Activated naive CD4-positive, alpha-beta T cell treated with anti-CD3 and anti-CD28 coated beads, Interleukin-2, amount 50 U/mL, for 24 hours (primary cell): ENCODE data around the gene LANCL1.
"Not testable (repeated sequence)": the region's sequence is repeated elsewhere in the genome, so short reads cannot be mapped to it uniquely, and the experiment has no call there.

Experiments
- H3K27ac Mint-ChIP-seq: one replicate; pipeline ENCODE4 v1.8.0; 2021; ENCODE audit warnings: mild to moderate bottlenecking, mixed read lengths
- H3K27me3 Mint-ChIP-seq: one replicate; pipeline ENCODE4 v1.8.0; 2021; ENCODE audit warnings: mixed read lengths
- H3K36me3 Mint-ChIP-seq: one replicate; pipeline ENCODE4 v1.8.0; 2021; ENCODE audit warnings: mixed read lengths
- H3K4me1 Mint-ChIP-seq: one replicate; pipeline ENCODE4 v1.8.0; 2021; ENCODE audit warnings: mixed read lengths
- H3K4me3 Mint-ChIP-seq: one replicate; pipeline ENCODE4 v1.8.0; 2021; ENCODE audit warnings: mild to moderate bottlenecking, mixed read lengths
- H3K9me3 Mint-ChIP-seq: one replicate; pipeline ENCODE4 v1.8.0; 2021; ENCODE audit warnings: mixed read lengths

Gene LANCL1

GRCh38 chr2:210442457-210442856 lies 34.1 kb downstream of the LANCL1 start:
- H3K36me3 Mint-ChIP-seq = peaks cover 18% of the 10 kb centered on the region
- H3K27ac Mint-ChIP-seq = no peak overlapping the region
- no peak overlapping the region for H3K4me3 Mint-ChIP-seq
- no peaks in the 10 kb centered on the region for H3K27me3 Mint-ChIP-seq
- no peaks in the 10 kb centered on the region for H3K9me3 Mint-ChIP-seq
- peaks cover 10% of the 10 kb centered on the region for H3K4me1 Mint-ChIP-seq

- Mint-ChIP-seq H3K27ac (no peak overlapping the region), H3K36me3 (peaks cover 14% of the 10 kb centered on the region), H3K9me3 (no peaks in the 10 kb centered on the region), H3K4me1 (no peaks in the 10 kb centered on the region), H3K4me3 (no peak overlapping the region), H3K27me3 (no peaks in the 10 kb centered on the region)
These were observed 36.4 kb downstream of the LANCL1 start for GRCh38 chr2:210440206-210440605.

GRCh38 chr2:210435439-210435838 lies 41.1 kb downstream of the LANCL1 start:
- Mint-ChIP-seq H3K27me3 (no peaks in the 10 kb centered on the region), H3K4me1 (no peaks in the 10 kb centered on the region), H3K9me3 (peaks cover 9% of the 10 kb centered on the region), H3K27ac (no peak overlapping the region), H3K36me3 (peaks cover 53% of the 10 kb centered on the region), H3K4me3 (no peak overlapping the region)

DNA sequence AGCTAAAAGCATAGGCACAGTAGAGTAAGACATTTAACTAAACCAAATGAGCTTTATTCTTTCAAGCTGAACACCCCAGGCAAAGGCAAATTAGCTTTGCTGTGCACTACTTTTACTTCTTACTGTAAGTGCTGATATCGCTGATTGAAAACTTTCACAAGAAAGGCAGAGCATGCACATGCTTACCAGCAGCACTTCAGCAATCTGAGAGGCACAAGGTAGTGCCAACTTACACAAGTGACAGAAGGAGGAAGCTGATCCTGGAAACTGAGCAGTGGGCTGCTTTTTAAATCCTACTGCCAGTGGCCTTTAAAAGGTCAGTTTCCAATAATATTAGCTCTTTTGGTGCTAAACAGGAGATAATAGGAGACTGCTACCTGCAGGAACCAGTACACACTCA lies 43.9 kb downstream of the LANCL1 start:
- no peak overlapping the region for H3K4me3 Mint-ChIP-seq
- H3K27ac Mint-ChIP-seq = no peak overlapping the region
- peaks cover 62% of the 10 kb centered on the region for H3K36me3 Mint-ChIP-seq
- peaks cover 11% of the 10 kb centered on the region for H3K9me3 Mint-ChIP-seq
- H3K4me1 Mint-ChIP-seq = no peaks in the 10 kb centered on the region
- no peaks in the 10 kb centered on the region for H3K27me3 Mint-ChIP-seq

DNA sequence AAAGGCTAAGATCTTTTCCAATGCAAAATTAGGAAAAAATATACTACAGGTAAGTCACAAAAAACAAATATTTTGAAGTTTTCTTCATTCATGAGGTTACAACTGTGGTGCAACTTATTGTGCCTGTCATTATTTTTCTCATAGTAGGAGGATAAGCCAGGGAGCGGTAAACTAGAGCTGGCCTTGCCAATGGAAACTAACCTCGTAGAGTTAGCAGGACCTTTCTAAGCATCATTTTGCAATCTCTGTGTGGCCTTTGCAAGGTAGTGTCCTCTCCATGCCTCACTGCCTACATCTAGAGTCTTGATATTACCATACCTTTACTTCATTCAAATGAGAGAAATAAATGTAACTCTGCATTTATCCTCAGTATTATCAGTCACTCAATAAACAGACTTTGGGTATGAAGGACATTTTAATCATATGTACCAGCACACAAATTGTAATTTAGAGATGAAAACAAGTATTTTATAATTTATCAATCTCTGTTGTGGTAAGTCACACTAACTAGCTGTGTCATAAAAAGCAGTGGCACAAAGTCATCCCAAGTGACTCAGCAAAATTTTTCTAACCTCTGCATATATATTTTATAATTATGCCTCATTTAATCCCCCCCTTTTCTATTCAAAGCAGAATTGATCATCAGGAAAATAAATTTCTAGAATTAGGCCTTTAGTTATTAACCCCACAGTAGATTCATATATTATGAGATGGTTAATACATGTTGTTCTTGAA lies 47.0 kb downstream of the LANCL1 start:
- Mint-ChIP-seq H3K9me3 (peaks cover 24% of the 10 kb centered on the region), H3K27me3 (no peaks in the 10 kb centered on the region), H3K4me3 (no peak overlapping the region), H3K4me1 (no peaks in the 10 kb centered on the region), H3K27ac (no peak overlapping the region), H3K36me3 (peaks cover 65% of the 10 kb centered on the region)

DNA sequence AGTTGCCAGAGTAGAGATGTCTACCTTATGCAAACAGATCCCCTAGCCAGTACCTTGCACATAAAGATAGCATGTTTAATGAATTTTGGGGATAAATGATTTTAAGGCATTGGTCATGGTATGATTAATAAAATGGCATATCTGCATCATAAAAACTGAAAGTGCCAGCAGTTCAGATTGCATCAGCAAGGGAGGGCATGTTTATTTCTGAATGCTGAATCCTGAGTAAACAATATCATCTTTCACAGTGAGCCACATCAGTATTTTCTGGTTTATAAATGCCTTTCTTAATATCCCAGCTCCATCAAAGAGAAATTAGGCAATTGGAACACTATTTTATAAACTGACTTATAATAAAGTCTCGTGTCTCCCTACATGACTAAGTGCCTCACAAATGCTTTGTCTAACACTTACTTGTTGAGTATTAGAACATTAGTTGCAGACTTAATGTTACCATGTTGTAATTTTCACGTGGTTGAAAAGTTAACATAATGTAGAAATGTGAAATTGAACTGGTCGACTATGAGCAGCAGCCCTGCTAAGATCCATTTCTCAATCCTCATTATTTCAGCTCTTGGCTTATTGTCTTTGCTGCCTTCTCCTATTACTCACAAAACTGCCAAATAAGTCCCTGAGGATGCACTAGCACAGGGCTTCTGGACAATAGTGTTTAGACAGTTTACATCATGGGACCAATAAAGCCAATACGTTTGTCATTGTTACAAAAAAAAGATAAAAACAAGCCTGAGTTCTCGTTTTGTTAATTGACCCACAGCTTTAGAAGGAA lies 48.0 kb downstream of the LANCL1 start:
- Mint-ChIP-seq H3K4me1 (no peaks in the 10 kb centered on the region), H3K27ac (peak overlapping the region; percentile 17), H3K27me3 (no peaks in the 10 kb centered on the region), H3K36me3 (peaks cover 55% of the 10 kb centered on the region), H3K9me3 (peaks cover 24% of the 10 kb centered on the region), H3K4me3 (no peak overlapping the region)

DNA sequence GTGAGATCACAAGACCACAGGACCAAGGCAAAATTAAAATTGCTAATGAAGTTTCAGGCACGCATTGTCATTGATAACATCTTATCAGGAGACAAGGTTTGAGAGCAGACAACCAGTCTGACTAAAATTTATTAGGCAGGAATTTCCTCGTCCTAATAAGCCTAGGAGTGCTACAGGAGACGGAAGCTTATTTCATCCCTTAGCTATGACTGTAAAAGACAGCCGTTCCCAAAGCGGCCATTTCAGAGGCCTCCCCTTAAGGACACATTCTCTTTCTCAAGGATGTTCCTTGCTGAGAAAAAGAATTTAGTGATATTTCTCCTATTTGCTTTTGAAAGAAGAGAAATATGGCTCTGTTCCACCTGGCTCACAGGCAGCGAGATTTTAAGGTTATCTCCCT lies 49.2 kb downstream of the LANCL1 start:
- H3K27me3 Mint-ChIP-seq, H3K27ac Mint-ChIP-seq, H3K4me3 Mint-ChIP-seq, H3K4me1 Mint-ChIP-seq: not testable (repeated sequence)
- peaks cover 44% of the 10 kb centered on the region for H3K36me3 Mint-ChIP-seq
- H3K9me3 Mint-ChIP-seq = peaks cover 29% of the 10 kb centered on the region

- Mint-ChIP-seq H3K36me3 (peaks cover 15% of the 10 kb centered on the region), H3K27me3 (peaks cover 10% of the 10 kb centered on the region), H3K9me3 (peaks cover 15% of the 10 kb centered on the region), H3K27ac (no peak overlapping the region), H3K4me3 (no peak overlapping the region), H3K4me1 (no peaks in the 10 kb centered on the region)
These were observed 54.2 kb downstream of the LANCL1 start for GRCh38 chr2:210422366-210422765.

DNA sequence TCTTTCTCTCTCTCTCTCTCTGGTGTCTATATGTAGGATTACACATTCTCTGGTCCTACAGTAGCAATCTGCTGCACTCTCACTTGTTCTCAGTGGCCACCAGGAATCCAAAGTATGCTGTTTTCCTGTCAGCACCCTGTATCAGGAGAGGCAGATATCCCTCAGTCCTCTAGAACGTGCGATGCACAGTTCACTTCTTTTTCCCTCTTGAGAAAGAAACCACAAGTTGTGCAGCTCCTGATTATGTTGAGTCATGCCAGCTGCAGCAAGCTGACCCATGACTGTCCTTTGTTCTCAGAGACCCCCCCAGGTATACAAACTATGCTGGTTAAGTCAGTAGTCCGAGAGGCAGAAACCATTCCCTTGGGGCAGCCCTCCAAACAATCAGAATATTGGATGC lies 54.6 kb downstream of the LANCL1 start:
- H3K27me3 Mint-ChIP-seq = peaks cover 10% of the 10 kb centered on the region
- no peak overlapping the region for H3K27ac Mint-ChIP-seq
- peaks cover 11% of the 10 kb centered on the region for H3K36me3 Mint-ChIP-seq
- H3K9me3 Mint-ChIP-seq = peaks cover 14% of the 10 kb centered on the region
- H3K4me3 Mint-ChIP-seq = no peak overlapping the region
- H3K4me1 Mint-ChIP-seq = no peaks in the 10 kb centered on the region

GRCh38 chr2:210412660-210413059 lies 63.9 kb downstream of the LANCL1 start:
- H3K4me3 Mint-ChIP-seq = no peak overlapping the region
- H3K36me3 Mint-ChIP-seq = peaks cover 2% of the 10 kb centered on the region

DNA sequence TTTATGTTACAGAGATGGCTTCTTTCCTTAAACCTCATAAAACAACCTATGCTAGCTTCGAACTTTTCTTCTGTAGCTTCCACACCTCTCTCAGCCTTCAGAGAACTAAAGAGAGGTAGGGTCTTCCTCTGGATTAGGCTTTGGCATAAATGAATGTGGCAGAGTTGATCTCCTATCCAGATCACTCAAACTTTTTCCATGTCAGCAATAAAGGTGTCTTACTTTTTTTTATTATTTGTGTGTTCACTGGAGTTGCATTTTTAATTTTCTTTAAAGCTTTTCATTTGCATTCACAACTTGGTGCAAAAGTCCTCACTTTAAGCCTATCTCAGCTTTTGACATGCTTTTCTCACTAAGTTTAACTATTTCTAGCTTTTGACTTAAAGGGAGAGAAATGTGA lies 66.0 kb downstream of the LANCL1 start:
- H3K9me3 Mint-ChIP-seq = peaks cover 11% of the 10 kb centered on the region
- no peak overlapping the region for H3K27ac Mint-ChIP-seq
- H3K36me3 Mint-ChIP-seq = peaks cover 2% of the 10 kb centered on the region
- no peaks in the 10 kb centered on the region for H3K4me1 Mint-ChIP-seq
- H3K4me3 Mint-ChIP-seq = no peak overlapping the region
- H3K27me3 Mint-ChIP-seq = peaks cover 8% of the 10 kb centered on the region

More at GRCh38 chr2:210412660-210413059, 63.9 kb downstream of the LANCL1 start:
- Mint-ChIP-seq H3K9me3 (peaks cover 14% of the 10 kb centered on the region), H3K27me3 (peaks cover 8% of the 10 kb centered on the region), H3K27ac (no peak overlapping the region), H3K4me1 (no peaks in the 10 kb centered on the region)

- Mint-ChIP-seq H3K27ac (no peak overlapping the region), H3K27me3 (peaks cover 7% of the 10 kb centered on the region), H3K36me3 (no peaks in the 10 kb centered on the region), H3K4me1 (no peaks in the 10 kb centered on the region), H3K4me3 (no peak overlapping the region), H3K9me3 (no peaks in the 10 kb centered on the region)
These were observed 77.0 kb downstream of the LANCL1 start for GRCh38 chr2:210399440-210400041.

- no peaks in the 10 kb centered on the region for H3K9me3 Mint-ChIP-seq
- no peaks in the 10 kb centered on the region for H3K4me1 Mint-ChIP-seq
These were observed 84.1 kb downstream of the LANCL1 start for GRCh38 chr2:210392469-210392881.

GRCh38 chr2:210389856-210390255 lies 86.7 kb downstream of the LANCL1 start:
- no peak overlapping the region for H3K27ac Mint-ChIP-seq
- no peaks in the 10 kb centered on the region for H3K9me3 Mint-ChIP-seq

More at GRCh38 chr2:210392469-210392881, 84.1 kb downstream of the LANCL1 start:
- H3K36me3 Mint-ChIP-seq = no peaks in the 10 kb centered on the region
- peaks cover 7% of the 10 kb centered on the region for H3K27me3 Mint-ChIP-seq
- no peak overlapping the region for H3K27ac Mint-ChIP-seq
- no peak overlapping the region for H3K4me3 Mint-ChIP-seq

GRCh38 chr2:210388148-210388547 lies 88.4 kb downstream of the LANCL1 start:
- Mint-ChIP-seq H3K9me3 (no peaks in the 10 kb centered on the region), H3K36me3 (no peaks in the 10 kb centered on the region), H3K27ac (no peak overlapping the region), H3K4me1 (no peaks in the 10 kb centered on the region), H3K27me3 (peaks cover 5% of the 10 kb centered on the region), H3K4me3 (no peak overlapping the region)

More at GRCh38 chr2:210389856-210390255, 86.7 kb downstream of the LANCL1 start:
- Mint-ChIP-seq H3K4me3 (no peak overlapping the region), H3K27me3 (peaks cover 7% of the 10 kb centered on the region), H3K36me3 (no peaks in the 10 kb centered on the region), H3K4me1 (no peaks in the 10 kb centered on the region)

DNA sequence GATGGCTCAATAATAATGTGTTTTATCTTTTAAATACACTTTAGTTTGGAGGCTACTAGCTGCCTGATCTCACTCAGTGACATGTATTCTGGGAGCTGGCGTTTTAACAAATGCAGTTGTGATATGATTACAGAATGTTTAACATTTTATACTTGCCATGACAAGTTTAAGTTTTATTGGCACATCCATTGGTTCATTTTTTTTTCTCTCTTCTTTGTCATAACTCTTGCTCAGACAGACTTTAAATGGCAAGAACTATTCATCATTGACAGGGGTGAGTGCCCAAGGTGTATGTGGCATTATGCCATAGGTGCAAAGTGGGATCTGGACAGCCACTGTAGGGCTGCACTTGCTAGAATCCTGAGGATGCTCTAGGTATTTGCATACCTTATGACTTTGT lies 89.5 kb downstream of the LANCL1 start:
- Mint-ChIP-seq H3K36me3 (no peaks in the 10 kb centered on the region), H3K4me1 (no peaks in the 10 kb centered on the region), H3K27me3 (peaks cover 5% of the 10 kb centered on the region), H3K9me3 (no peaks in the 10 kb centered on the region), H3K4me3 (no peak overlapping the region), H3K27ac (no peak overlapping the region)
